GM19239 (cell line): ENCODE measurements around the gene TFAP2A.
A peak's percentile ranks its signal among the peaks of the same experiment; 100 is the strongest.

ENCODE experiments used
- DNase-seq: peaks from one replicate; pipeline ENCODE4 v3.0.0; 2011; ENCODE audit warnings: low spot score; ENCODE audit not compliant: insufficient read length
- FAIRE-seq: peaks from 2 replicates; lab custom pipeline; 2011; peaks lifted over from hg19 to GRCh38; lab: Jason Lieb, UNC

TFAP2A gene

GRCh38 chr6:10413850-10414738 is 780 bp downstream of the TFAP2A start:
- FAIRE-seq, result no peak
- no peak for DNase-seq

GRCh38 chr6:10413262-10413849 is 1.5 kb downstream of the TFAP2A start:
- DNase-seq (no peak), FAIRE-seq (no peak)

DNA sequence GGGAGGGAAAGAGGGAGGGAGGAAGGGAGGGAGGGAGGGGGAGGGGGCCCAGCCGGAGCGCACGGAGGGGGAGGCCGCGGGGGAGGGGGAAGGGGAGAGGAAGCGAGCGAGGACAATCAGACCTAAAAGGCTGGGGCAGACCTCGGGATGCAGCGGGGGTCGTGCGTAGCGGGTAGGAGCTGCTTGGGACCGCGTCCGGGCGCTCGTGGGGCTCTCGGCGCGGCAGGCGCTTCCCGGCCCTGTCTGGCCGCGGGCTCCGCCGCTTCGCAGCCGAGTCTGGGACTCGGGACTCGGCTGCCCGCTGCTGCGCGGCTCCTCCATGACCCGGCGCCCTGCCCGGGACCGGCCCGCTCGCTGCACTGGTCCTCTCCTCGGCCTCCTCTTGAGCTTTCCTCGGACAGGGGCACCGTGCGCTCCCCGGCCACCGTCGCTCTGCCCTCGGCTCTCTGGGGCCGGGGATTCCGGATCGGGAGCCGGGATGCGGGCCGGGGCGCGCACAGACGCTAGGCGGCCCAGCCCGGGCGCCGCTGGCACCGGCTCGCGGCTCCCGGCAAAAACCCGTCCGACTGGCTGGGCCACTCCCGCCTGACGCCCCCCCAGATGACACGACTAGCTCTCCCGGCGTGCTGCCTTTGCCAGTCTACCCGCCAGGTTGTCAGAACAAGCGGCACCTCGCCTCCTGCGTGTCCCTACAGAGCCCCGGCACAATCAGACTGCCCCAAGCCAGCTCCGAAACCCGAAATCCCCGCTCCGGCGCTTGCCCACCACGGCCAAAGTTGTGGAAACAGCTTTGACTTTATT is 2.2 kb downstream of the TFAP2A start:
- no peak for FAIRE-seq
- no peak for DNase-seq

DNA sequence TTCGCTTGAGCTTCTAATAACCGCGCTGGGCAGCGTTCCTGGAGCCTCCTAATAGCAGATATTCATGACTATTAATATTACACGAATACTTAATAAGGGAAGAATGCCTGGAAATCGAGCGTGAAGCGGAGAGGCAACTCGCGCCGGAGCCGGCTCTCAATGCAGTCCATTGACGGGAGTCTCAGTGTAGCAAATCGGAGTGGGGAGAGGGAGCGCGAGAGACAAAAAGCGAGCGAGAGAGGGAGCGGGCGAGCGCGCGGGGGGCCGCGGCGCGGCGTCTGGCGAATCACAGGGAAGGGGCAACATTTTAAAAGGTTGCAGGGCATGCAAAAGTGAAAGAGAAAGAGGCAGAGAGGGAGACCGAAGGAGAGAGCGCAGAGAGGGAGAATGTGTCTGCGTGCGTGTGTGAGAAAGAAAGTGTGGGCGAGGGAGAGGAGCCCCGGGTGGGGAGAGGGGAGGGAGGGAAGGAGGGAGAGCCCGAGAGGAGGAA is 2.9 kb downstream of the TFAP2A start:
- FAIRE-seq, result peak; percentile 39

GRCh38 chr6:10411131-10411970 is 3.5 kb downstream of the TFAP2A start:
- DNase-seq, result no peak
- FAIRE-seq, result no peak

More for the DNA sequence above, 2.9 kb downstream of the TFAP2A start:
- DNase-seq, result peak; percentile 63

DNA sequence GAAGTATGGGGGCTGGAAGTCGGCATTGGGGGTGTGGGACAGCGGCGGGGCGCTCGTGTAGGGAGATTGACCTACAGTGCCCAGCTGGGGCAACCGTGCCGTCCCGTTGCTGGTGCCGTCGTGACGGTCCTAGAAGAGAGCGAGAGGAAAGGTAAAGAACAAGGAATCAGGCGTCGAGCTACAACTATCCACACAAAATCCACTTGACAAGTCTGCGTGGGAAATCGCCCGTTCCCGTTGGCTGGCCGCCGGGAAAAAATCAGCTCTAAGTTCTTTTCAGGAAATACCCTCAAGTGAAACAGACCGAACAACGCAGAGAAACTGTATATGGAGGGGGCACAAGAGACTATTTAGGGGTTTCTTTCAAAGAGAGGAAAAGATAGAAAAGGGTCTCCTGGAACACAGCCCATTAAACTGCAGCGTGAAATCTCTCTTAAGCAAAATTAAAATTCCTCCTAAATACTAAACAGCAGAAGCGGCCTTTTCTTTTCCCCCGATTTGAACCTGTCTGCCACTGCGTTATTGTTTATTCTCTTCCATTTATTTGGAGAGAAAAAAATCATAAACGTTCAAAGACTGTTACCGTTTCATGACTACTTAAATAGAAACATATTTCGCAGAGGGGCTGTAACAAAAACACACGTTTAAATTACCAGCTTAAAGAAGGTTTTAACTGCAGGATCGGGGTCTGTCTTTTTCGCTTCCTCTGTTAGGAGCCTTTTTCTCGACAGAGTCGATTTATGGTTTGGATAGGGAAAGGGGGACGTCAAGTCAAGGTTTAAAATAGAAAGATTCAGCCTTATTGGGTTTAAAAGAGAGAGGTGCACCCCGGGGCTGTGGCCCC is 4.4 kb downstream of the TFAP2A start:
- no peak for DNase-seq
- FAIRE-seq, result no peak

DNA sequence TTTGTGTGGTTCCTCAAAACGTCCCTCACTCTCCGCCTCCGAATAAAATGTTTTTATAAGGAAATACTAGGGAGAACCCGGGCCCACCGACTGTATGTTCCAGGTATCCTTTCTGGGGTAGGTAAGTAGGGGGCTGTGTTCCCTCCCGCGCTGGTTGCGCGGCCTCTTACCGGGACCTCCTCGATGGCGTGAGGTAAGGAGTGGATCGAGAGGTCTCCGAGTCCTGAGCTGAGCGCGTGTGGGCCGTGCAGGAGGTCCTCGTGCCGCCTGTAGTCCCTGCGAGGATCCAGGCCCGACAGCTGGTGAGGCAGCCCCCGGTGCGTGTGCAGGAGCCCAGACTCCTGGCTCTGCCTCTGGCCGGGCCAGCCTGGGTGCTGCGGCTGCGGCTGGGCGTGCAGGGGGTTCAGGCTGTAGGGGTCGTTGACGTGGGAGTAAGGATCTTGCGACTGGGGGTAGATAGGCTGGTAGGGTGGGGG is 5.1 kb downstream of the TFAP2A start:
- FAIRE-seq (no peak), DNase-seq (no peak)

- FAIRE-seq (no peak), DNase-seq (no peak)
Measured at GRCh38 chr6:10409233-10409721, 5.6 kb downstream of the TFAP2A start.

- DNase-seq, result no peak
- FAIRE-seq, result no peak
Measured at GRCh38 chr6:10408457-10408856, 6.4 kb downstream of the TFAP2A start.

- DNase-seq, result no peak
- FAIRE-seq, result no peak
Measured at GRCh38 chr6:10407674-10408054, 7.2 kb downstream of the TFAP2A start.

- DNase-seq, result no peak
- FAIRE-seq, result no peak
Measured at GRCh38 chr6:10407018-10407673, 7.7 kb downstream of the TFAP2A start.

GRCh38 chr6:10406556-10406955 is 8.3 kb downstream of the TFAP2A start:
- DNase-seq, result no peak
- no peak for FAIRE-seq

- DNase-seq (no peak), FAIRE-seq (no peak)
Measured at GRCh38 chr6:10405513-10405900, 9.4 kb downstream of the TFAP2A start.

- DNase-seq (no peak), FAIRE-seq (peak; percentile 51)
Measured at GRCh38 chr6:10404799-10405512, 9.9 kb downstream of the TFAP2A start.

GRCh38 chr6:10404107-10404798 is 10.6 kb downstream of the TFAP2A start:
- FAIRE-seq (peak; percentile 88), DNase-seq (peak; percentile 88)

DNA sequence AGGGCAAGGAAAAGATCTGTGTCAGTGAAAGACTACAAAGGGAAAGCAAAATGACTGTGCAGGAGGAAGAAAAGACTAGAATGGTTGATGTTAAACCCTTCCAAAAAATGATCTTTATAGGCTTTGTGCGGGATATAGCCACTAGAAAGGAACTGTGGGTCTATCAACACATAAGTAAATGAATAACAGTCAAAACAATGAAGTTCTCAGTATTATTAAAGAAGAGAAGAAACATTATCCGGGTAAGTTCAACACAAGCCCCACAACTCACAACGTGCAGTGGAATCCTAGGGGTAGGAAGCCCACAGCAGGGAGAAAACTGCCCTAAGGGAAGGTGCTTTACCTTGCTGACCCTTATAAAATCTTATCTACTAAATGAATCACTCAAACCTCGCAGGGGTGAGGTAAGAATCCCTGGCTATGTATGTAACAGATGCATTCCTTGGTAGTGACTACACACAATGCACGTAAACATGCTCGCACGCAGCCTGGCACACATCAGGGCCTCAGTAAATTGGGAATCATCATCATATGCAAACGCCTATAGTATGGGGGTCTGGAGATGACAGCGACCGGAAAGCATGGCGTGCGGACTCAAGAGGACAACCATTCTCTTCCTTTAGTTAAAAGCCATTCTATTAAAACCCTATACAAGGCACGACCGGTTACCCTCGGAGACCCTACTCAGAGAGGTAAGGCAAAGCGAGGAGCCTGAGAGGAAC is 11.3 kb downstream of the TFAP2A start:
- peak; percentile 44 for FAIRE-seq
- DNase-seq, result no peak
